ENCODE data around the gene BAIAP2L1. TPM values are rescaled to one million over a fixed set of nuclear protein-coding genes. Genes with fewer than 3 reads are reported as not detected.
A peak's percentile ranks its signal among the peaks of the same experiment; 100 is the strongest.

Gene BAIAP2L1
- total RNA-seq, 1 experiment from 2014 or later: 63.8 TPM

DNA sequence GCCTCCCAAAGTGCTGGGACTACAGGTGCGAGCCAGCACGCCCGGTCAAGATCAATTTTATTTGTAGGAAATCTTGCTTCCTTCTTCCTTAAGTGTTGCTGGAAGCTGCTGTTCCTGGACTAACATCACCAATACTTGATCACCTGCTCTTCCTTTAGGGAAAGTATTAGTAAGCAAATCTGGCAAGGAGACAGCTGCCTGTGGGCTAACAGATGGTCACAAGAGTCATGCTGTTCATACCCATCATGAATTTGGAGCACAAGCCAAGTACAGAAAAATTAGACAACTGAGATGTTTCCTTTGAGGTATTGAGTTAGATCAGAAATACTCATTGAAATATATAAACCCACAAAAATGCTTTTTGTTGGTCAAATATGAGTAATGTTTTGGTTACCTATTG lies 27.9 kb downstream of the BAIAP2L1 start:
- DNase-seq: no peak

GRCh38 chr7:98369726-98370125 lies 31.2 kb downstream of the BAIAP2L1 start:
- BruUV-seq (replicated peaks): no TSS peak
- intact Hi-C loops (cut with micrococcal nuclease; ENCODE audit: unreplicated experiment): no loop called here
- H3K27me3 Mint-ChIP-seq (ENCODE audit: unreplicated experiment): no peaks in the 10 kb centered on the region
- DNase-seq: no peak
- H3K9me3 Mint-ChIP-seq (ENCODE audit: low read depth, unreplicated experiment): no peaks in the 10 kb centered on the region
- peaks cover 24% of the 10 kb centered on the region for H3K36me3 Mint-ChIP-seq (ENCODE audit: insufficient read depth, unreplicated experiment)
- H3K4me1 Mint-ChIP-seq (ENCODE audit: low read depth, unreplicated experiment): peaks cover 17% of the 10 kb centered on the region
- TF ChIP-seq, protein P1, sequence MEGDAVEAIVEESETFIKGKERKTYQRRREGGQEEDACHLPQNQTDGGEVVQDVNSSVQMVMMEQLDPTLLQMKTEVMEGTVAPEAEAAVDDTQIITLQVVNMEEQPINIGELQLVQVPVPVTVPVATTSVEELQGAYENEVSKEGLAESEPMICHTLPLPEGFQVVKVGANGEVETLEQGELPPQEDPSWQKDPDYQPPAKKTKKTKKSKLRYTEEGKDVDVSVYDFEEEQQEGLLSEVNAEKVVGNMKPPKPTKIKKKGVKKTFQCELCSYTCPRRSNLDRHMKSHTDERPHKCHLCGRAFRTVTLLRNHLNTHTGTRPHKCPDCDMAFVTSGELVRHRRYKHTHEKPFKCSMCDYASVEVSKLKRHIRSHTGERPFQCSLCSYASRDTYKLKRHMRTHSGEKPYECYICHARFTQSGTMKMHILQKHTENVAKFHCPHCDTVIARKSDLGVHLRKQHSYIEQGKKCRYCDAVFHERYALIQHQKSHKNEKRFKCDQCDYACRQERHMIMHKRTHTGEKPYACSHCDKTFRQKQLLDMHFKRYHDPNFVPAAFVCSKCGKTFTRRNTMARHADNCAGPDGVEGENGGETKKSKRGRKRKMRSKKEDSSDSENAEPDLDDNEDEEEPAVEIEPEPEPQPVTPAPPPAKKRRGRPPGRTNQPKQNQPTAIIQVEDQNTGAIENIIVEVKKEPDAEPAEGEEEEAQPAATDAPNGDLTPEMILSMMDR (IDR thresholded peaks at IDR 0.05; ENCODE audit: unreplicated experiment): no peak
- CTCF ChIA-PET: interaction anchor here (0.7 kb wide), 2 partner anchors 14 to 45 kb away, joined by 3 to 4 read pairs; no protein-coding TSS in a partner anchor
- H3K4me3 Mint-ChIP-seq (ENCODE audit: low read depth, unreplicated experiment): no peak overlapping the region
- H3K27ac Mint-ChIP-seq (ENCODE audit: unreplicated experiment): no peak overlapping the region

More for the DNA sequence above, 27.9 kb downstream of the BAIAP2L1 start:
- intact Hi-C loops (cut with micrococcal nuclease; ENCODE audit: unreplicated experiment): no loop called here
- Mint-ChIP-seq H3K4me1 (ENCODE audit: low read depth, unreplicated experiment) (peaks cover 8% of the 10 kb centered on the region), H3K9me3 (ENCODE audit: low read depth, unreplicated experiment) (no peaks in the 10 kb centered on the region), H3K27me3 (ENCODE audit: unreplicated experiment) (no peaks in the 10 kb centered on the region), H3K36me3 (ENCODE audit: insufficient read depth, unreplicated experiment) (peaks cover 14% of the 10 kb centered on the region), H3K27ac (ENCODE audit: unreplicated experiment) (peak overlapping the region; percentile 74), H3K4me3 (ENCODE audit: low read depth, unreplicated experiment) (no peak overlapping the region)
- BruUV-seq (replicated peaks): no TSS peak
- CTCF ChIA-PET: interaction anchor here (0.6 to 3.5 kb wide), 4 partner anchors 11 to 203 kb away, joined by 3 to 17 read pairs (median 3); partner anchors contain the start of gene BAIAP2L1
- TF ChIP-seq, protein P1 (IDR thresholded peaks at IDR 0.05; ENCODE audit: unreplicated experiment): no peak

- no peak for DNase-seq
- H3K4me1 Mint-ChIP-seq (ENCODE audit: low read depth, unreplicated experiment): peaks cover 26% of the 10 kb centered on the region
- no peaks in the 10 kb centered on the region for H3K27me3 Mint-ChIP-seq (ENCODE audit: unreplicated experiment)
- no TSS peak for BruUV-seq (replicated peaks)
- H3K9me3 Mint-ChIP-seq (ENCODE audit: low read depth, unreplicated experiment): no peaks in the 10 kb centered on the region
- TF ChIP-seq, protein P1 (IDR thresholded peaks at IDR 0.05; ENCODE audit: unreplicated experiment): no peak
- H3K4me3 Mint-ChIP-seq (ENCODE audit: low read depth, unreplicated experiment): no peak overlapping the region
- H3K27ac Mint-ChIP-seq (ENCODE audit: unreplicated experiment): no peak overlapping the region
- intact Hi-C loops (cut with micrococcal nuclease; ENCODE audit: unreplicated experiment): no loop called here
- H3K36me3 Mint-ChIP-seq (ENCODE audit: insufficient read depth, unreplicated experiment): peaks cover 24% of the 10 kb centered on the region
- CTCF ChIA-PET: no interaction called here
Observed at GRCh38 chr7:98368716-98369115, 32.2 kb downstream of the BAIAP2L1 start.

- TF ChIP-seq, protein P1 (IDR thresholded peaks at IDR 0.05; ENCODE audit: unreplicated experiment): no peak
- Mint-ChIP-seq H3K27me3 (ENCODE audit: unreplicated experiment) (no peaks in the 10 kb centered on the region), H3K27ac (ENCODE audit: unreplicated experiment) (peak overlapping the region; percentile 58), H3K9me3 (ENCODE audit: low read depth, unreplicated experiment) (no peaks in the 10 kb centered on the region), H3K4me3 (ENCODE audit: low read depth, unreplicated experiment) (no peak overlapping the region), H3K4me1 (ENCODE audit: low read depth, unreplicated experiment) (peaks cover 26% of the 10 kb centered on the region), H3K36me3 (ENCODE audit: insufficient read depth, unreplicated experiment) (peaks cover 17% of the 10 kb centered on the region)
- CTCF ChIA-PET: interaction anchor here (0.9 kb wide), 1 partner anchor 17 kb away, joined by 3 read pairs; no protein-coding TSS in a partner anchor
- BruUV-seq (replicated peaks): no TSS peak
- DNase-seq: no peak
- intact Hi-C loops (cut with micrococcal nuclease; ENCODE audit: unreplicated experiment): no loop called here
Observed at GRCh38 chr7:98366562-98366938, 34.3 kb downstream of the BAIAP2L1 start.

All from Calu3 (cell line).